Muscle of back (tissue), 11 donors: ENCODE measurements around the gene MLPH. TPM values are rescaled to one million over a fixed set of nuclear protein-coding genes. Genes with fewer than 3 reads are reported as not detected.

ENCODE experiments used
- DNase-seq, 3 donors: peaks; one replicate each; pipeline versions ENCODE4 v3.0.0 to v3.0.0-alpha.2; 2013
- polyA plus RNA-seq, 10 donors: library from polyadenylated mRNA; unstranded; fragments of 120-200 nt; gene quantifications; one replicate each; pipeline ENCODE4 v1.2.1, GENCODE V29; 2013; ENCODE audit not compliant: insufficient read length in 10 of 10

MLPH gene
- polyA plus RNA-seq, 10 donors = 0.42 to 2.1 (median 0.51) TPM

GRCh38 chr2:237600205-237600846 is 113.3 kb downstream of the MLPH start:
- DNase-seq = peak; percentile 68 to 85 (median 70)

DNA sequence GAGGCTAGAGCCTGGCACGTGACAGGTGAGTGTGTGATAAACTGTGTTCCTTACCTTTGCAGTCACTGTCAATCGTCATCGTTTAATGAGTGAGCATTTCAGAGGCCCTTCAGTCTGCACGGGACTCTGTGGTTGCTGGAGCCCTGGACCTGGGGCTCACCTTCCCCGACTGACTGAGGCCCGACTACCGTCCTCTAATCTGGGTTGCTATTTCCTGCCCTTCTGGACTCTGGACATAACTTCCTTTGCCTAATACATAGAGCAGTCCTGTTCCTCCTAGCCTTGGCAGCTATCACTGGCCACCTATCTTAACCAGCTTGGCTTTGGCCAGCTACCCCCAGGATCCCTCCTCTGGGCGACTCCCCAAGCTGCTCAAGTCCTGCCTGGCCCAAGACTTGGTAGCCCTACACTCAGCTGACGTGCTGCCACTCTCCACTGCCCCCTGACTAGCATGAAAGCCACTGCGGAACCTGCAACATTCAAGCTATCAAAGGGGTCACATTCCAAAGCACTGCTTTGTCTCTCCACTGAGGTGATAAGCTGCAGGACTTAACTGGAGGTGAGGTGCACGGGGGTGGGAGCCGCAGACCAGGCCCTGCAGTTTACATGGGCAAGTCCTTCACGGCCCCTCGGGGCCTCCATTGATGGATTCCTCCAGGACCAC is 114.5 kb downstream of the MLPH start:
- no peak for DNase-seq

DNA sequence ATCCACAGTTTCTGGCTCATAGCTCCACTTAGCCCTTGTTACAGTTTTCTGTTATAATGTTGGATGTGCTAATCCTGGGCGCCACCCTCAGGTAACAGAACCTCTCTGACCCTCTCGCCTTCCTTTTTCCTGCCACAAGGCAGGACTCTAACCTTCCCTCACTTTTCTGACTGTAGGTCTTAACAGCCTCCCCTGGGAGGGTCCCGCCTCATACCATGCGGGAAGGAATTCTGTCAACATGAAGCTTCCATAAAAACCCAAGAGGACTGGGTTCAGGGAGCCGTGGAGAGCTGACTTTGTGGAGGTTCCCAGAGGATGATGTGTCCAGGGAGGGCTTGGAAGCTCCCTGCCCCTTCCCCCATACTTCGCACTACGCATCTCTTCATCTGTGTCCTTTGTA is 115.4 kb downstream of the MLPH start:
- DNase-seq = no peak

DNA sequence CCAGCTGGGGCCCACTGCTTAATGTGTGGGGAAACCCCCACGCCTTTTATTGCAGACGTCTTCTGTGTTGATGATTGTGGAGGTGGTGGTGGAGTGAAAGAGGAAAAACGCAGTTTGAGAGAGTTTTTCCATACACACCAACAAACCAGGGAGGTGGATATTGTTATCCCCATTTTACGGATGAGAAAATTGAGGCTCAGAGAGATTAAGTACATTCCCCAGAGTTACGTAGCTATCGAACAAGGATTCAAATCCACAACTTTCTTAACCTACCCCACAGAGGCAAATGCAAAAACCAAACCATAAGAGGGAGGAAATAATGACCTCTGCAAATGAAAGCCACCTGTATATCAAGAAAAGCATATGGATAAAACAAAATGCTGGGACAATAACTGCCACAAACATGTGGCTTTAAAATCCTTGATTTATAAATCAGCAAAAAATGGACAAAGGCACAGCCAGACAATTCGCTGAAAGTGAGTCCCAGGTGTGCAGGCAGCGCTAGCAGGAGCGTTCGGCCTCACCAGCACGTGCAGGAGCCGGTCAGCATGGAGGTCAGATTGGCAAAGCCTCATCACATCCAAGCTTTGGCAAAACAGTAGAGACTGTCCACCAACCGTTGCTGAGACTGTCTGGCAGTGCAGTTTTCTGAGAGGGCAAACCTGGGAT is 116.1 kb downstream of the MLPH start:
- DNase-seq = no peak

- DNase-seq = peak; percentile 39 to 79 (median 68)
Observed at GRCh38 chr2:237603718-237604362, 116.8 kb downstream of the MLPH start.

- no peak for DNase-seq
Observed at GRCh38 chr2:237604391-237604790, 117.3 kb downstream of the MLPH start.

Other genes with a start within 250 kb of the MLPH start
- 100 to 1,000 TPM; 229 to 489 (median 278) TPM for gene COL6A3, start 73.1 kb upstream of the MLPH start, polyA plus RNA-seq
- gene PRLH, start 79.3 kb downstream of the MLPH start, polyA plus RNA-seq = not detected
- gene RAB17, start 103.5 kb downstream of the MLPH start, polyA plus RNA-seq = 1 to 10 TPM in 9 of 10 donors, under 1 TPM in 1; 0.64 to 2.6 (median 1.2) TPM
- gene LRRFIP1, start 140.3 kb downstream of the MLPH start, polyA plus RNA-seq = 100 to 1,000 TPM in 9 of 10 donors, 10 to 100 TPM in 1; 95.0 to 194 (median 137) TPM